SK-N-SH (cell line): ENCODE data around the gene RTN3.

Experiments
- RFX5 ChIP-seq: IDR thresholded peaks from 2 replicates; pipeline ENCODE4 v1.6.1; 2012; ENCODE audit warnings: mild to moderate bottlenecking, improper control_type of control experiment, low read length
- TF ChIP-seq, protein P1 (sequence below): IDR thresholded peaks from 2 replicates; pipeline ENCODE4; 2012

DNA sequence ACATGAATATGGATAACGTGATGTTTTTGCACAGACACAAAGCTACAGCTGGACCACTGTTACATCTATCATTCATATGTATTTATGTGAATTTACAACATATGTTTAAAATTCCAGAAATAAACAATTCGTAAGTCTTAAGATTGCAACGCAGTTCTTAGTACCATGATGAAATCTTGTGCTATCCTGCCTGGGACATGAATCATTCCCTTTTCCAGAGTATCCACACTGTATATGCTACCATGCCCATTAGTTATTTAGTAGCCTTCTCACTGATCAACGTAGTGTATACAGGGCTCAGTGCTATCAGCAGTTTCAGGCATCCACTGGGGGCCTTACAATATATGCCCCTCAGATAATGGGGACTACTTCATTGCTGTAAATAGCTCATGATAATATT is 14.4 kb upstream of the RTN3 start:
- TF ChIP-seq RFX5, result no peak
- TF ChIP-seq, protein P1, sequence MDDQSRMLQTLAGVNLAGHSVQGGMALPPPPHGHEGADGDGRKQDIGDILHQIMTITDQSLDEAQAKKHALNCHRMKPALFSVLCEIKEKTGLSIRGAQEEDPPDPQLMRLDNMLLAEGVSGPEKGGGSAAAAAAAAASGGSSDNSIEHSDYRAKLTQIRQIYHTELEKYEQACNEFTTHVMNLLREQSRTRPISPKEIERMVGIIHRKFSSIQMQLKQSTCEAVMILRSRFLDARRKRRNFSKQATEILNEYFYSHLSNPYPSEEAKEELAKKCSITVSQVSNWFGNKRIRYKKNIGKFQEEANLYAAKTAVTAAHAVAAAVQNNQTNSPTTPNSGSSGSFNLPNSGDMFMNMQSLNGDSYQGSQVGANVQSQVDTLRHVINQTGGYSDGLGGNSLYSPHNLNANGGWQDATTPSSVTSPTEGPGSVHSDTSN, result no peak
